IMR-90 (cell line): ENCODE data around the gene RHO. TPM values are rescaled to one million over a fixed set of nuclear protein-coding genes. Genes with fewer than 3 reads are reported as not detected.
"Not testable (repeated sequence)": the region's sequence is repeated elsewhere in the genome, so short reads cannot be mapped to it uniquely, and the experiment has no call there.

Experiments used
- ATAC-seq: fragments of 200-7000 bp; cut with Tn5 transposase; 2 replicates; pipeline ENCODE4 v1.9.1; 2020; ENCODE audit warnings: low read depth, mild to moderate bottlenecking, moderate library complexity
- BruUV-seq: library from RNA; stranded (reverse); fragments of 400-500 nt; replicated peaks from 2 replicates; lab custom pipeline; 2021; lab: Mats Ljungman, UMichigan
- CTCF ChIA-PET: fragments of 300-600 bp; formaldehyde crosslinking; extraction: SDS; loops from one replicate; lab custom pipeline; 2021; ENCODE audit warnings: antibody characterized with exemption; lab: Yijun Ruan, JAX
- POLR2A ChIA-PET: fragments of 300-600 bp; sonication (Branson Sonifier 250); formaldehyde crosslinking; loops from one replicate; lab custom pipeline; 2022; ENCODE audit warnings: antibody characterized with exemption; ENCODE audit not compliant: unreplicated experiment; lab: Charles Lee
- DNase-seq: peaks from one replicate; pipeline ENCODE4 v3.0.0; 2013
- H2AFZ ChIP-seq: replicated peaks from 2 replicates; pipeline ENCODE3; 2013; ENCODE audit warnings: low read length, mild to moderate bottlenecking; ENCODE audit not compliant: poor library complexity
- H2AK5ac ChIP-seq: 2 replicates; pipeline ENCODE4 v1.6.1; 2013; ENCODE audit warnings: low read depth, low read length, inconsistent platforms
- H2AK9ac ChIP-seq: replicated peaks from 2 replicates; pipeline ENCODE3; 2013; ENCODE audit warnings: mild to moderate bottlenecking, low read depth, low read length, moderate library complexity; ENCODE audit not compliant: poor library complexity
- H2BK120ac ChIP-seq: 2 replicates; pipeline ENCODE4 v1.6.1; 2013; ENCODE audit warnings: low read depth, low read length, inconsistent platforms
- H2BK15ac ChIP-seq: 3 replicates; pipeline ENCODE4 v1.6.1; 2013; ENCODE audit warnings: low read depth, low read length, inconsistent platforms
- H2BK20ac ChIP-seq: 2 replicates; pipeline ENCODE4 v1.6.1; 2013; ENCODE audit warnings: low read depth, mild to moderate bottlenecking, inconsistent platforms, low read length, moderate library complexity
- H2BK5ac ChIP-seq: 2 replicates; pipeline ENCODE4 v1.6.1; 2013; ENCODE audit warnings: mild to moderate bottlenecking, low read depth, low read length, inconsistent platforms; ENCODE audit not compliant: poor library complexity, severe bottlenecking
- H3K14ac ChIP-seq: replicated peaks from 2 replicates; pipeline ENCODE4 v1.6.1; 2013; ENCODE audit warnings: low read depth, low read length, inconsistent platforms
- H3K18ac ChIP-seq: 2 replicates; pipeline ENCODE4 v1.6.1; 2013; ENCODE audit warnings: low read depth, low read length, control low read depth
- H3K23ac ChIP-seq: 2 replicates; pipeline ENCODE4 v1.6.1; 2013; ENCODE audit warnings: low read depth, low read length, inconsistent platforms
- H3K27ac ChIP-seq: 2 replicates; pipeline ENCODE4 v1.5.1; 2013; ENCODE audit warnings: mild to moderate bottlenecking, control low read depth, low read length; ENCODE audit not compliant: insufficient read depth
- H3K27me3 ChIP-seq: 2 replicates; pipeline ENCODE4 v1.6.1; 2013; ENCODE audit warnings: low read length; ENCODE audit not compliant: control insufficient read depth, insufficient read depth
- H3K36me3 ChIP-seq: 2 replicates; pipeline ENCODE4 v1.6.1; 2013; ENCODE audit warnings: low read length, mixed read lengths; ENCODE audit not compliant: control insufficient read depth, insufficient read depth
- H3K4ac ChIP-seq: 2 replicates; pipeline ENCODE4 v1.6.1; 2013; ENCODE audit warnings: low read depth, low read length, inconsistent platforms
- H3K4me1 ChIP-seq: 2 replicates; pipeline ENCODE4 v1.6.1; 2013; ENCODE audit warnings: low read length, mixed read lengths; ENCODE audit not compliant: control insufficient read depth, insufficient read depth
- H3K4me2 ChIP-seq: 2 replicates; pipeline ENCODE4 v1.6.1; 2013; ENCODE audit warnings: low read depth, mild to moderate bottlenecking, control low read depth, low read length, moderate library complexity
- H3K4me3 ChIP-seq: 2 replicates; pipeline ENCODE4 v1.5.1; 2013; ENCODE audit warnings: low read depth, mild to moderate bottlenecking, control low read depth, low read length, moderate library complexity; ENCODE audit not compliant: insufficient read depth
- H3K56ac ChIP-seq: 2 replicates; pipeline ENCODE4 v1.6.1; 2013; ENCODE audit warnings: low read length, inconsistent platforms; ENCODE audit not compliant: insufficient read depth; ENCODE audit errors: extremely low read depth
- H3K79me1 ChIP-seq, 2 experiments: 2 replicates each; pipeline ENCODE4 v1.6.1; 2013; ENCODE audit warnings: low read length in 2 of 2, inconsistent platforms in 1 of 2, low read depth in 1 of 2
- H3K9ac ChIP-seq: 2 replicates; pipeline ENCODE4 v1.6.1; 2013; ENCODE audit warnings: low read depth, low read length, control low read depth
- H3K9me1 ChIP-seq: 2 replicates; pipeline ENCODE4 v1.6.1; 2013; ENCODE audit warnings: low read length, inconsistent platforms; ENCODE audit not compliant: insufficient read depth
- H3K9me3 ChIP-seq: 2 replicates; pipeline ENCODE4 v1.6.1; 2013; ENCODE audit warnings: low read length; ENCODE audit not compliant: control insufficient read depth, insufficient read depth
- H4K20me1 ChIP-seq: 2 replicates; pipeline ENCODE4 v1.6.1; 2013; ENCODE audit warnings: low read length, inconsistent platforms; ENCODE audit not compliant: insufficient read depth
- H4K5ac ChIP-seq: 2 replicates; pipeline ENCODE4 v1.6.1; 2013; ENCODE audit warnings: mild to moderate bottlenecking, low read depth, low read length, control low read depth
- H4K8ac ChIP-seq, 2 experiments: 2 replicates each; pipeline ENCODE4 v1.6.1; 2013; ENCODE audit warnings: low read depth in 2 of 2, low read length in 2 of 2, control low read depth in 1 of 2, inconsistent platforms in 1 of 2
- H4K91ac ChIP-seq: 2 replicates; pipeline ENCODE4 v1.6.1; 2013; ENCODE audit warnings: low read depth, low read length, inconsistent platforms; ENCODE audit not compliant: insufficient read depth
- WGBS, 2 experiments: methylation state at CpG; one replicate each; pipeline versions ENCODE4 v1.1.5 to v1.1.7; 2013; ENCODE audit warnings: missing lambda C conversion rate in 2 of 2; ENCODE audit not compliant: insufficient read length in 1 of 2; ENCODE audit errors: extremely low coverage in 2 of 2; 5-methylcytosine and 5-hydroxymethylcytosine counted together
- dilution Hi-C: fragments of 300-500 bp; cut with HindIII; formaldehyde crosslinking; loops from one replicate; pipeline ENCODE4 v1.14.3; 2018; ENCODE audit warnings: low sequenced_read_pairs; ENCODE audit not compliant: unreplicated experiment
- in situ Hi-C: fragments of 300-500 bp; cut with MboI; formaldehyde crosslinking; loops from 3 replicates; pipeline ENCODE4 v1.14.3; 2019; ENCODE audit warnings: low sequenced_read_pairs, inconsistent platforms, mixed read lengths
- intact Hi-C: fragments of 100-400 bp; cut with micrococcal nuclease; formaldehyde crosslinking; loops from 2 replicates; pipeline ENCODE4 v1.10.0; 2022
- polyA plus RNA-seq, 3 experiments: library from polyadenylated mRNA; depleted of rRNA; stranded (reverse); fragments of >200 nt; gene quantifications; 2 replicates each; pipeline ENCODE4 v1.2.3, GENCODE V29; 2012; ENCODE audit warnings: low replicate concordance in 1 of 3
- total RNA-seq: library from RNA; depleted of rRNA; stranded (reverse); fragments of >200 nt; gene quantifications from 2 replicates; pipeline ENCODE4 v1.2.3, GENCODE V29; 2012

Gene RHO
- total and polyA plus RNA-seq, 2 of the 4 experiments (the other 2 are of a cell fraction): not detected

DNA sequence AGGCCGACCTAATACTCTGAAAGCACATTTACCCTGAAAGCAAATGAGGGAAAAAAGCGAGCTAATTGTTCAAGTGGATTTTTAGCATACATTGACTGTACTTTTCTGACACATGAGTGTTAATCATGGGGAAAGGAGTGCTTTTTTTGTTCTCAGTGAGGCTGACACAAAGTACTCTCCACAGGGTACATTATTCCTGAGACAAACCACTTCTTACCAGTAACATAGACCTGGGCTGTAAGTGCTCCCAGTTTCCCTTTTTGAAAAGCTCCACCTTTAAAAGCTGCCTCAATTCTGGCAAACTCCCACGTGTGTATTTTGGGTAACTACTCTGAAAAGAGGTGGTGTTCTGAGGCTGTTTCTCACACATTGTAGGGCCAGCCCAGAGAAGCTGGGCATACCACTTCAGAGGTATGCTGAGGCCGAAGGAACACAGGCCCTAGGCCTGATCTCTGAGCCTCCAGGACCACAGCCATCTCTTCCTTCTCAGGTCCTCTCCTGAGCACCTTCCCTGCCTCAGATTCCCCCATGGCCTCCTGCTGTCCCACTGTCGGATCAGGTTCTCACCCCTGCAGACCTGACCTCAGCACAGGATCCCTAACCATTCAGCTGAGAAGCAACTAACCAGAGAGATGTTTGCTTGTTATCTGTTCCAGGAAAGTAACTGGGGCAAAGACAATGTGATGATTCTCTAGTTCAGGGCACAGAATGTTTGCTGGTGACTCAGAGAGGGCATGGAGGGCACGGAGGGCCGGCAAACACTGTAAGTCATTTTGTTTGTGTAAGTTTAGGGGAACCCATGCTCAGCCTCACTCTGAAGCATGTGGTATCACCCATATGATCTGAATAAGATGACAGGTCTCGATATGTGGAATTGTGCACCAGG is 29.6 kb upstream of the RHO start:
- POLR2A ChIA-PET, H3K23ac ChIP-seq, H2BK20ac ChIP-seq, H2BK15ac ChIP-seq, H2BK120ac ChIP-seq, H2AFZ ChIP-seq, H4K91ac ChIP-seq, H3K56ac ChIP-seq, dilution Hi-C loops, H2AK9ac ChIP-seq, in situ Hi-C loops, BruUV-seq, H3K9me3 ChIP-seq, H4K20me1 ChIP-seq, H3K36me3 ChIP-seq, CTCF ChIA-PET, H3K9ac ChIP-seq, H3K4me3 ChIP-seq, H3K27me3 ChIP-seq, H3K14ac ChIP-seq, DNase-seq, intact Hi-C loops: not testable (repeated sequence)
- Histone ChIP-seq H3K4me1 (peaks cover 31% of the 10 kb centered on the region), H3K79me1 (peaks cover 0 to 17% of the 10 kb centered on the region in 2 experiments; a peak in 2 of 4 replicates), H2AK5ac (peak overlapping the region; percentile 70; the same call in 1 of the 2 replicates), H3K18ac (peak overlapping the region; percentile 80), H3K4me2 (peak overlapping the region; percentile 55; the same call in 1 of the 2 replicates), H3K9me1 (peaks cover 21% of the 10 kb centered on the region), H3K4ac (peak overlapping the region; percentile 72), H4K5ac (peak overlapping the region; percentile 88), H4K8ac (peak overlapping the region in 1 of 2 experiments; percentile 46; a peak in 1 of 4 replicates), H3K27ac (peak overlapping the region; percentile 1; the same call in 1 of the 2 replicates), H2BK5ac (peak overlapping the region; percentile 57)
- peak; percentile 34 for ATAC-seq
- no CpG with 5 or more reads among the region's 8 CpGs for WGBS, 2 experiments

DNA sequence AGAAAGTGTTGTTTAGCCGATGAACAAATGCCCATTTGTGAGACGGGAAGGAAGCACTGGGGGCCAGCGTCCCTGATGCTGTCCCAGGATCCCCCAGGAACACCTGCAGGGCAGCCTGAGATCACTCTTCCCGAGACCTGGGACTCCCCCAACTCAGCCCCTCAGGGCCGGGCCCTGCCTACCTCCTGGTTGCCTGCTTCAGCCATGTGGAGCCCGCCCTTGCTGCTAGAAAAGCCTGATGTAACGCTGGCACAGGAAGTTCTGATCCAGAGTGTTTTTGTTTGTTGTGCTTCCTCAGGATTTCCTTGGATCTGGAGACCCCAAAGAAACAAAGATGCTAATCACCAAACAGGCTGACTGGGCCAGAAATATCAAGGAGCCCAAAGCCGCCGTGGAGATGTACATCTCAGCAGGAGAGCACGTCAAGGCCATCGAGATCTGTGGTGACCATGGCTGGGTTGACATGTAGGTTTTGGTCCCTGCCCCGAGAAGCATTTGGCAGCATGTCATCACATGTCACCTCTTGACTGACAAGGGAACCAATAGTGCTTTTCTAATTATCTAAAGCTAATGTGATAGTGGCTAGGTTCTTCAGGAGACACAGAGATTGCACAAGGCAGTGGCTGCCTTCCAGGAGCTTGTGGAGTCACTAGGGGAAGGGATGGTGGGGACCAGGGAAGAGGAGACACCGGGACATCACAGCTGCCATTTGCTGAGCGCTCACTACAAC is 28.7 kb upstream of the RHO start:
- POLR2A ChIA-PET, H4K5ac ChIP-seq, CTCF ChIA-PET, H3K56ac ChIP-seq, dilution Hi-C loops, H3K4me3 ChIP-seq, H2AFZ ChIP-seq, H3K4me2 ChIP-seq, H3K18ac ChIP-seq, DNase-seq, BruUV-seq, H2BK120ac ChIP-seq, ATAC-seq, H3K27me3 ChIP-seq, H2BK5ac ChIP-seq, H3K14ac ChIP-seq, H3K9ac ChIP-seq, intact Hi-C loops, H4K91ac ChIP-seq, H3K36me3 ChIP-seq, H3K79me1 ChIP-seq, H4K20me1 ChIP-seq, H2BK15ac ChIP-seq, H4K8ac ChIP-seq, in situ Hi-C loops, H3K27ac ChIP-seq, H3K9me3 ChIP-seq: not testable (repeated sequence)
- H2AK5ac ChIP-seq: peak overlapping the region; percentile 51; the same call in 1 of the 2 replicates
- H3K4ac ChIP-seq: peak overlapping the region; percentile 52
- H3K23ac ChIP-seq: peak overlapping the region; percentile 24; the same call in 1 of the 2 replicates
- H3K4me1 ChIP-seq: peaks cover 27% of the 10 kb centered on the region
- peaks cover 12% of the 10 kb centered on the region for H3K9me1 ChIP-seq
- H2BK20ac ChIP-seq: peak overlapping the region; percentile 10; the same call in 1 of the 2 replicates
- peak overlapping the region; percentile 50 for H2AK9ac ChIP-seq
- WGBS, 2 experiments: 100% methylated on average over 3 of the region's 14 CpGs; no CpG with 5 or more reads in 1 of the 2 experiments
